LNCaP clone FGC (cell line): ENCODE measurements around the gene ANKRD10.
"Not testable (repeated sequence)": the region's sequence is repeated elsewhere in the genome, so short reads cannot be mapped to it uniquely, and the experiment has no call there.

Source experiments
- DNase-seq: peaks from one replicate; pipeline ENCODE4 v3.0.0-alpha.2; 2011; ENCODE audit warnings: low read depth
- H3K4me3 ChIP-seq: 2 replicates; pipeline ENCODE4 v1.5.1; 2011; ENCODE audit warnings: mild to moderate bottlenecking, low read depth, low read length, control low read depth
- TF ChIP-seq, protein P1 (sequence below): IDR thresholded peaks from 2 replicates; pipeline ENCODE4 v1.5.1; 2012; ENCODE audit warnings: mild to moderate bottlenecking; ENCODE audit not compliant: control insufficient read depth, insufficient read depth; ENCODE audit errors: extremely low read depth

Gene ANKRD10

DNA sequence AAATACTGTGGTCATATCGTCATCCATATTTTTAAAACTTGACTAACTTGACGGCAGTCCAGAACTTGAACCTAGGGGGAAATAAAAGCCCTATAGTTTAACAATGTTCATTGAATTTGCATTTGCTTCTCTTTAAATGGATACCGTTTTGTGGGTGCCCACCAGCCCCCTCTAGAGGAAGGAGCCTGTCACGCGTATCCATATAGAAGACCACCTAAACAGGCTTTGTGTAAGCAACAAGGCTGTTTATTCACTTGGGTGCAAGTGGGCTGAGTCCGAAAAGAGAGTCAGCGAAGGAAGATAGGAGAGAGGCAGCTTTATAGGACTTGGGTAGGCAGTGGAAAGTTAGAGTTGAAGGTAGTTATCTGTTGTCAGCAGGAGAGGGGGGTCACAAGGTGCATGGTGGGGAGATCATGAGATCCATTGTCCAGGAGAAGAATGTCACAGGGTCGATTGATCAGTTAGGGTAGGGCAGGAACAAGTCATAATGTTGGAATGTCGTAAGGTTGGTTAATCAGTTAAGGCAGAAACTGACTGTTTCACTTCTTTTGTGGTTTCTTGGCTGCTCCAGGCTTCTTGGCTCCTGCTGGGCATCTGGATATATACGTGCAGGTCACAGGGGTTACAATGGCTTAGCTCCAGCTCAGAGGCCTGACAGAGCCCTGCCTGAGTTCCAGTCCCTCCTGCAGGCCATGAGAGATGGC lies 42.5 kb upstream of the ANKRD10 start:
- no peak for DNase-seq
- TF ChIP-seq, protein P1, sequence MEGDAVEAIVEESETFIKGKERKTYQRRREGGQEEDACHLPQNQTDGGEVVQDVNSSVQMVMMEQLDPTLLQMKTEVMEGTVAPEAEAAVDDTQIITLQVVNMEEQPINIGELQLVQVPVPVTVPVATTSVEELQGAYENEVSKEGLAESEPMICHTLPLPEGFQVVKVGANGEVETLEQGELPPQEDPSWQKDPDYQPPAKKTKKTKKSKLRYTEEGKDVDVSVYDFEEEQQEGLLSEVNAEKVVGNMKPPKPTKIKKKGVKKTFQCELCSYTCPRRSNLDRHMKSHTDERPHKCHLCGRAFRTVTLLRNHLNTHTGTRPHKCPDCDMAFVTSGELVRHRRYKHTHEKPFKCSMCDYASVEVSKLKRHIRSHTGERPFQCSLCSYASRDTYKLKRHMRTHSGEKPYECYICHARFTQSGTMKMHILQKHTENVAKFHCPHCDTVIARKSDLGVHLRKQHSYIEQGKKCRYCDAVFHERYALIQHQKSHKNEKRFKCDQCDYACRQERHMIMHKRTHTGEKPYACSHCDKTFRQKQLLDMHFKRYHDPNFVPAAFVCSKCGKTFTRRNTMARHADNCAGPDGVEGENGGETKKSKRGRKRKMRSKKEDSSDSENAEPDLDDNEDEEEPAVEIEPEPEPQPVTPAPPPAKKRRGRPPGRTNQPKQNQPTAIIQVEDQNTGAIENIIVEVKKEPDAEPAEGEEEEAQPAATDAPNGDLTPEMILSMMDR = no peak
- no peak overlapping the region for H3K4me3 ChIP-seq

DNA sequence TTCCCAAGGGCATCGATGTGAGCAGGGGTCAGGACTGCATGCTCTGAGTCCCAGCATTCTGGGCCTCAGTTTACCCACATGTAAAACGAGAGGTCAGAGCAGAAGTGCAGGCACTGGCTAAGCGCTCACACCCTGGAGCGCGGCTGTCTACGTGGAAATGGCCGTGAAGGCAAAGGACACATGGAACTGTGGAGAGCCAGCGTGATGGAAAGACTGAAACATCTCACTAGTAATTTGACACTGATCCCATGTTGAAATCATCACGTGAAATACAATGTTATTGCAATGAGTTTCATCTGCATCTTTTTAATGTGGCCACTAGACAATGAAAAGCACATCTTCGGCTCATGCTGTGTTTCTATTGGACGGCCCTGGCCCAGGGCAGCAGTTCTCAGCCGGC lies 41.3 kb upstream of the ANKRD10 start:
- DNase-seq = not testable (repeated sequence)

DNA sequence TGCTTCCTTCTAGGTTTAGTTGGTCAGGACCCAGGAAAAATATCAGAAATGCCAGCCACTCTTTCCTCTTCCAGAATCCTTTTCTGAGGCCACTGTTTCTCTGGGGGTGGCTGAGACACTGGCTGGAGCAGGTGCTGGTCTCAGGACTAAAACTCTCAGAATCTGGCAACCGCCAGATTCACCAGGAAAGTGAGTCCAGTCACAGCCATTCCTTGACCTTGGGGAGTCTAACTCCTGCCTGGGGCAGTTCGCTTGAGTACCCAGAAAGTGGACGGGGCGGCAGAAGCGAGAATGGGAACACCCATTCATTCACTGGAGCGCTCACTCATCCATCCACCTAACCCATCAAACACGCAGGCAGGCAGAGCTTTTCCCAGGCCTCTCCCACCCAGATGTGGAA lies 40.7 kb upstream of the ANKRD10 start:
- H3K4me3 ChIP-seq, DNase-seq: not testable (repeated sequence)

More for the DNA sequence above, 41.3 kb upstream of the ANKRD10 start:
- H3K4me3 ChIP-seq = not testable (repeated sequence)

DNA sequence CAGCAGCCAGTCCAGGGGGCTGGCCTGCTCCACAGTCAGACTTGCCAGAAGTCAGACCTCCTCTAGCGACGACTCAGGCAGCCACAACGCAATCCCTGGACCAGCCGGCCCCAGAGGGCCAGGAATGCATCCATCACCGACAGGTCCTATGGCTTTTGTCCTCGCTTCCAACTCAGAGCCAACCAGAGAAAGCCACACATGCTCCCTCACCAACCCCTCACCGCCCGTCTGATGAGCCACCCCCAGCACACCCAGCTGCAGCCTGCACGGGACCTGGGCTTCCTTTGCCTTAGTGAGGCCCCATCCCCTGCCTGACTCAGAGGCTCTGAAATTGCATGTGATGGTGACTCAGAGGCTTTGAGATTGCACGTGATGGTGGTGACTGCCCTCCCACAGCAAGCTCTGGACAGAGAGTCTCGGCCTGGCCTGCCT lies 40.2 kb upstream of the ANKRD10 start:
- H3K4me3 ChIP-seq, DNase-seq: not testable (repeated sequence)

DNA sequence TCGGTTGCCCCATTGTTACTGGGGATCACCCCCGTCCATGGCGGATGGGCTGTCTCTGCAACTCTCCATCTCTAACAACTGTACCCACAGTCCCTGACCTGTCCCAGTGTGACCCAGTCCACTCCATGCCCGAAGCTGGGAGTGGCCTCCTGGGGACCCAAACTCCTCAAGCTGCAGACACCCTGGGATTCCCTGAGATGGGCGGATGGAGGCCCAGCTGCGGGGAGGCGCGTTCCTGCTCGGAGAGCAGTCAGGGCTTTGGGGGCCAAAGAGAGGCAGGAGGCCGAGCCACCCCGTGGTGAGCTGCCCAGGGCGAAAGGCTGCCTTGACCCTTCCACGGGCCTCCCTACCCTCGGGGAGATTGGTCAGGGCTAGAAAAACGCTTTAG lies 39.7 kb upstream of the ANKRD10 start:
- not testable (repeated sequence) for H3K4me3 ChIP-seq, DNase-seq

DNA sequence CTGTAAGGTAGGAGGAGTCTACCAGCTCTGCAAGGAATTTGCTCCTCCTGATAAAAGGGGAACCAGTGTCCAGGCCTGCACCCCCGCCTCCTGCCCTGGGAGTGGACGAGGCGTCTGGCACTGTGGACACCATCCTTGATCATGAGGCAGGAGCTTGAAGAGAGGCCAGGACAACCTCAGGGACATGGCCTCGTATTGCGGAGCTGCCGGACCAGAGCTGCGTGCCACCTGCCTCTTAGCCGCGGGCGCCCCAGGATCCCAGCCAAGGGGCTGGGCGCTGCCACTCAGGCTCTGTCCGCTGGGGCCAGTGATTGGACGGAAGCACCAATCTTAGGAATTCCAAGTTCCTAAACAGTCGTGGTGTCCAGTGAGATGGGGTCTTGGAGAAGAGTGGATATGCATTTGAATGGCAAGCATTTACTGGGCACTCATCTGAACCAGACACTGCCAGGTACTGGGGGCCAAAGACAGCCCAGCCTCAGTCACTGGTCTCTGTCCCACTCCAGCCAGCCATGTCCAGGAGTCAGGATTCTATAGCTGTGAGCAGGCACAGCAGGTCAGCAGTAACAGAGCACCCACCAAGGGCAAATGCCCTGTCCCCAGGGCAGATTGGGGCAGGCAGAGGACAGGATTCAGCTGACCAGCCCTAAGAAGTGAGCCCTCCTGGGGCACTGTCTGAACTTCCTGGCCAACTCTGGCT lies 39.1 kb upstream of the ANKRD10 start:
- TF ChIP-seq, protein P1 = no peak
- DNase-seq = no peak
- H3K4me3 ChIP-seq = no peak overlapping the region

DNA sequence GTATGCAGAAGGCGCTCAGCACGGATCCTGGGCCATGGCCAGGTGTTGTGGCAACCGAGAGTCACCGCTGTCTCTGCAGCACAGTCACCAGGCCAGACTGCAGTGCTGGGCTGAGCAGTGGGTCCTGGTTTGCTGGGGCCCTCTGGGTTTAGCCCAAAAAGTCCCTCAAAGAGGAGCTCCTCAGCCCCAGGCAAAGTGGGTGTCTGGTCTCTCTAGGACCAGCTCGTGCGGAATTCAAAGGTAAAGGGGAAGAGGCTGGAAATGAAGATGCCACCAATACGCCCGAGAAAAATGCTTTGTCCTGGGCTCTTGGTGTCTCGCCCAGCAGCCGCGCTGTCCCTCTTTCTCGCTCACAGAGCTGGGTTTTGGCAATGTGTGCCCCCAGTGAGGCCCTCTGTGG lies 38.5 kb upstream of the ANKRD10 start:
- H3K4me3 ChIP-seq = no peak overlapping the region
- no peak for DNase-seq
- TF ChIP-seq, protein P1 = no peak

DNA sequence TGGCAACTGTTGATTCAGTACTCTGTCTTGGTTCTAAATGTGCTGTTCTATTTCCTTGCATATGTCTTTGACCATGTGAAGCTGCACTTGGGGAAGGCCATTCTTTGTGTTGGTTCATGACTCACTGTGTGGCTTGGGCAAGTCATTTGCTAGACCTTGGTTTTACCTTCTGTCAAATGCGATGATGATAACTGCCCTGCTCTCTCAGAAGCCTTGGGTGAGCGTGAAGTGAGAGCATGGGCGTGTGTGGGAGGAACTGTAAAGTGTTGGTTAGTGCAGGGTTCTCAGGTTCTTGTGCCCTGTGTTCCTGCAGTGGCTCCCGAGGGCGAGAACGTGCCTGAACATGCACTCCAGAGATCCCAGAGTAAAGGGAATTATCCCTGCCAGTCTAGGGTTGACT lies 37.3 kb upstream of the ANKRD10 start:
- DNase-seq, H3K4me3 ChIP-seq: not testable (repeated sequence)

DNA sequence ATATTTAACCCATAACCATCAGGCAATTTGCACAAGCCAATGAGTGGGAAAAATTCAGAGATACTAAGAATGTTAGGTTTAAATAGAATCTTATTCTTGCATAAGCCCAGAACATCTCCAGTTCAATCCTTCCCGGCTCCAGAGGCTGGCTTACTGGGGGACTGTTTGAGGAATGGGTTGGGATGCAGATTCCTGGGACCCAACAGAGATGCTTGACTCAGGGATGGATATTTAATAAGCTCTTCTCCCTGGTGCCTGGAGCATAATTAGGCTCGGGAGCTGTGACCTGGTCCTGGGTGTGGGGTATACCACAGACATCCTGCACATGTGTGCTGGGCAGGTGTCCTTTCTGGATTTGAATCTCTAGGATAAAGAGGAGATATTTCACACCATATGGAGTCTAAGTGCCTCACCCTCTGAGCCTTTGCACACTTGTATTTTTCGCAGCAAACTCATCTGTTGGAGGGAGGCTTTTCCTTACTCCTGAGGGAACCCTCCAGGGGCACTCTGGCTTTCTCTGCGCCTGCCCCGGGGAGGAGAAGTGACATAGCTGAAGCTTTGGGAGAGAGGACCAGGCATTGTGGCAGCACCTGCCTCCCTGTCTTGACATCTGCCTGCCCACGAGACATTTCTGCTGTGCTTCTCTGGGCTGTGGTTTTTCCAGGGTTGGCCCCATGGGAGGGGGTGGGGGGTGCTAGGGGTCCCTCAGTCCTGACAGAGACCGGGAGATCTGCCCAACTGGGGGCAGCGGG lies 36.1 kb upstream of the ANKRD10 start:
- no peak for DNase-seq
- TF ChIP-seq, protein P1 = no peak
- H3K4me3 ChIP-seq = no peak overlapping the region
